T-helper 1 cell treated with Interleukin-12 subunit alpha and Interleukin-12 subunit beta and Interleukin-4 antibody, amounts not matched to agents 30 ng/mL and 1 ng/mL, for 36 hours (primary cell): Measurements from ENCODE around the gene UNC79. TPM values are rescaled to one million over a fixed set of nuclear protein-coding genes. Genes with fewer than 3 reads are reported as not detected.

Source experiments
- intact Hi-C: fragments of 100-400 bp; cut with micrococcal nuclease; formaldehyde crosslinking; loops from one replicate; pipeline ENCODE4 v1.15.1; 2024
- total RNA-seq: library from RNA; stranded (reverse); gene quantifications from 2 replicates; pipeline ENCODE4 v1.2.3, GENCODE V29; 2022

The UNC79 gene
- total RNA-seq, 1 donor from 2014 or later = not detected

GRCh38 chr14:93745603-93746273 lies 315.0 kb downstream of the UNC79 start:
- intact Hi-C loops = no loop called here

GRCh38 chr14:93747102-93747501 lies 316.4 kb downstream of the UNC79 start:
- intact Hi-C loops = no loop called here

GRCh38 chr14:93747560-93747959 lies 316.8 kb downstream of the UNC79 start:
- intact Hi-C loops = no loop called here

- intact Hi-C loops = no loop called here
Observed at GRCh38 chr14:93748208-93749075, 317.7 kb downstream of the UNC79 start.

GRCh38 chr14:93749076-93749420 lies 318.3 kb downstream of the UNC79 start:
- intact Hi-C loops = no loop called here

- intact Hi-C loops = no loop called here
Observed at GRCh38 chr14:93751946-93752655, 321.4 kb downstream of the UNC79 start.

GRCh38 chr14:93752980-93753561 lies 322.3 kb downstream of the UNC79 start:
- intact Hi-C loops = no loop called here

GRCh38 chr14:93753647-93754046 lies 322.9 kb downstream of the UNC79 start:
- intact Hi-C loops = no loop called here

- intact Hi-C loops = no loop called here
Observed at GRCh38 chr14:93757206-93757605, 326.5 kb downstream of the UNC79 start.

Other genes with a start within 250 kb of the UNC79 start
- 22.9 and 24.0 TPM in 2 replicates for gene MOAP1, start 246.0 kb upstream of the UNC79 start, total RNA-seq
- gene LYSET, start 245.6 kb upstream of the UNC79 start, total RNA-seq = 9.6 and 11.6 TPM in 2 replicates
- 14.2 and 14.4 TPM in 2 replicates for gene GON7, start 223.9 kb upstream of the UNC79 start, total RNA-seq
- 32.7 and 37.6 TPM in 2 replicates for gene UBR7, start 223.7 kb upstream of the UNC79 start, total RNA-seq
- gene BTBD7, start 97.9 kb upstream of the UNC79 start, total RNA-seq = 20.3 and 25.1 TPM in 2 replicates
- not detected in 2 replicates for gene COX8C, start 83.8 kb upstream of the UNC79 start, total RNA-seq